ENCODE measurements around the gene RAD51B. TPM values are rescaled to one million over a fixed set of nuclear protein-coding genes. Genes with fewer than 3 reads are reported as not detected.

Gene RAD51B
- total RNA-seq, 1 experiment from 2014 or later, result 14.2 TPM

DNA sequence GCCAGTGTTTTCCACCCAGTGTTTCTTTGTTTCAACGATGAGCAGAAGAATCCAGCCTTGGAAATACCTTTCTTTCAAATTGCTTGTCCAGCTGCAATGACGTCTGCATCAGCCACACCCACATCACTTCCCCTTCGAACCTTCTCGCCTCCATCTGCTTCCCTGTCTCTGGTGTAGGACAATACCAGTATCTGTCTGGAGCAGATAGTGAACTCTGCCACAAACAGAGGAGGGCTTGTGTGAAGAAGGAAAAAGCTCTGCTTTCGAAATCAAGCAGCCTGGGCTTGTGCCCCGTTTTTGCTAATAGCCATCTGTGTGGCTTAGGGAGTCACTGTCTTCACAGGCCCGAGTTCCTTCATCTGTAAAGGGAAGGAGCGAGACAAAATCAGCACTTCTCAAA is 557.9 kb downstream of the RAD51B start:
- peaks cover 28% of the 10 kb centered on the region for H3K4me1 Mint-ChIP-seq
- H3K4me3 Mint-ChIP-seq, result no peak overlapping the region
- TF ChIP-seq ZNF317 (CRISPR knock-in tag; IDR thresholded peaks at IDR 0.05; ENCODE audit: borderline replicate concordance, low read depth) (no peak), PRRX2 (CRISPR knock-in tag; IDR thresholded peaks at IDR 0.05) (no peak)
- CTCF ChIA-PET, result interaction anchor here (1.0 to 1.1 kb wide), 2 partner anchors 130 to 447 kb away, joined by 3 read pairs; no protein-coding TSS in a partner anchor
- H3K9me3 Mint-ChIP-seq, result peaks cover 6% of the 10 kb centered on the region; the same call in 1 of the 2 replicates
- no peaks in the 10 kb centered on the region for H3K36me3 Mint-ChIP-seq
- POLR2A ChIA-PET, result interaction anchor here (1.0 kb wide), 1 partner anchor 416 kb away, joined by 3 read pairs; the partner anchor contains the start of gene ZFP36L1
- no peak overlapping the region for H3K27ac Mint-ChIP-seq
- no peaks in the 10 kb centered on the region for H3K27me3 Mint-ChIP-seq (ENCODE audit: low read depth)
- DNase-seq (ENCODE audit: low spot score) (no peak), ATAC-seq (0 out of 2 replicates have a peak, but pooled peaks have one; percentile 26)

DNA sequence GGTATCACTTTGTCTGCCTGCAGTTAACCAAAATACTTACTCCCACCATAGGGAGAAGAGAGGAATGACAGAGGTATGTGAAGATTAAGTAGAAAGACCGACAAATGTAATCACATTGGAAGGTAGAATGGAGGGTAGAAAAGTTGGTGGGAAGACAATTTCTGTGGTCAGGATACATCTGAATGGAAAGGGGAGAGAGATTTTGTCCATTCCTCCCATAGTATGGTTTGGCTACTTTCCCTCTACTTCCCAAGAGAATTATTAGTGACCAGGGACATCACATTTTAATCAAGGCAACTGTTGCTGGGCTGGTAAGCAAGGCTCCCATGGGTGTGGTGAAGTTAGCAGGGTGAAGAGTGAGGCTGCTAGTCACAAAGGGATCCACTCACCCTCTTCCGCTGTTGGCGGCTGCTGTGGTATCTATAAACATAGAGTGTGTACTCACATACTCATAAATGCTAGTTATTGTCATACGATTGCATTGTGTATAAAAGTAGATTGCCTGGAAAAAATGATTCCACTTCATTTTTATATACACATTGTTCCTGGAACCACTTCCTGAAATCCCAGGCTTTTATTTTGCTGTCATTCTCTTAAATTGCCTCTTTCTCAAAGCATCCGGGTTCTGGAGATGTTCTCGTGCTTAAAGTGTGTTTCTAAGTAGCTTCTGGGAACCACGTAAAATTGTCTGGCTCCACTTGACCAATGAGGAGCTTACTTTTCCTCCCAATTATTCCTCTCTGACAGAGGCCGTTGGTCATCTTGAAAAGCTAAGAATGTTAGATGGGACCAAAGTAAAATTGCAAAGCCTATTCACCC is 560.1 kb downstream of the RAD51B start:
- H3K36me3 Mint-ChIP-seq, result no peaks in the 10 kb centered on the region
- H3K27ac Mint-ChIP-seq, result no peak overlapping the region; the same call in 1 of the 2 replicates
- H3K27me3 Mint-ChIP-seq (ENCODE audit: low read depth), result no peaks in the 10 kb centered on the region
- TF ChIP-seq MXD4 (CRISPR knock-in tag; IDR thresholded peaks at IDR 0.05; ENCODE audit: borderline replicate concordance) (no peak), JAZF1 (CRISPR knock-in tag; IDR thresholded peaks at IDR 0.05) (no peak), RELA (CRISPR knock-in tag; IDR thresholded peaks at IDR 0.05; ENCODE audit: borderline replicate concordance) (no peak), ZNF423 (CRISPR knock-in tag; IDR thresholded peaks at IDR 0.05) (no peak), HMGA2 (CRISPR knock-in tag; IDR thresholded peaks at IDR 0.05) (no peak), TCF7 (CRISPR knock-in tag; IDR thresholded peaks at IDR 0.05; ENCODE audit: low read depth) (no peak), ZNF671 (CRISPR knock-in tag; IDR thresholded peaks at IDR 0.05) (no peak)
- TF ChIP-seq, protein P1, sequence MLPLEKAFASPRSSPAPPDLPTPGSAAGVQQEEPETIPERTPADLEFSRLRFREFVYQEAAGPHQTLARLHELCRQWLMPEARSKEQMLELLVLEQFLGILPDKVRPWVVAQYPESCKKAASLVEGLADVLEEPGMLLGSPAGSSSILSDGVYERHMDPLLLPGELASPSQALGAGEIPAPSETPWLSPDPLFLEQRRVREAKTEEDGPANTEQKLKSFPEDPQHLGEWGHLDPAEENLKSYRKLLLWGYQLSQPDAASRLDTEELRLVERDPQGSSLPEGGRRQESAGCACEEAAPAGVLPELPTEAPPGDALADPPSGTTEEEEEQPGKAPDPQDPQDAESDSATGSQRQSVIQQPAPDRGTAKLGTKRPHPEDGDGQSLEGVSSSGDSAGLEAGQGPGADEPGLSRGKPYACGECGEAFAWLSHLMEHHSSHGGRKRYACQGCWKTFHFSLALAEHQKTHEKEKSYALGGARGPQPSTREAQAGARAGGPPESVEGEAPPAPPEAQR (CRISPR knock-in tag; IDR thresholded peaks at IDR 0.05), result no peak
- TF ChIP-seq, protein P2, sequence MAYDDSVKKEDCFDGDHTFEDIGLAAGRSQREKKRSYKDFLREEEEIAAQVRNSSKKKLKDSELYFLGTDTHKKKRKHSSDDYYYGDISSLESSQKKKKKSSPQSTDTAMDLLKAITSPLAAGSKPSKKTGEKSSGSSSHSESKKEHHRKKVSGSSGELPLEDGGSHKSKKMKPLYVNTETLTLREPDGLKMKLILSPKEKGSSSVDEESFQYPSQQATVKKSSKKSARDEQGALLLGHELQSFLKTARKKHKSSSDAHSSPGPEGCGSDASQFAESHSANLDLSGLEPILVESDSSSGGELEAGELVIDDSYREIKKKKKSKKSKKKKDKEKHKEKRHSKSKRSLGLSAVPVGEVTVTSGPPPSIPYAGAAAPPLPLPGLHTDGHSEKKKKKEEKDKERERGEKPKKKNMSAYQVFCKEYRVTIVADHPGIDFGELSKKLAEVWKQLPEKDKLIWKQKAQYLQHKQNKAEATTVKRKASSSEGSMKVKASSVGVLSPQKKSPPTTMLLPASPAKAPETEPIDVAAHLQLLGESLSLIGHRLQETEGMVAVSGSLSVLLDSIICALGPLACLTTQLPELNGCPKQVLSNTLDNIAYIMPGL (CRISPR knock-in tag; IDR thresholded peaks at IDR 0.05), result no peak
- no peaks in the 10 kb centered on the region for H3K9me3 Mint-ChIP-seq
- peaks cover 13% of the 10 kb centered on the region for H3K4me1 Mint-ChIP-seq
- ATAC-seq (no peak), DNase-seq (ENCODE audit: low spot score) (no peak)
- no peak overlapping the region for H3K4me3 Mint-ChIP-seq
- CTCF ChIA-PET, result interaction anchor here (1.0 kb wide), 1 partner anchor 446 kb away, joined by 3 read pairs; no protein-coding TSS in a partner anchor
- POLR2A ChIA-PET, result no interaction called here

DNA sequence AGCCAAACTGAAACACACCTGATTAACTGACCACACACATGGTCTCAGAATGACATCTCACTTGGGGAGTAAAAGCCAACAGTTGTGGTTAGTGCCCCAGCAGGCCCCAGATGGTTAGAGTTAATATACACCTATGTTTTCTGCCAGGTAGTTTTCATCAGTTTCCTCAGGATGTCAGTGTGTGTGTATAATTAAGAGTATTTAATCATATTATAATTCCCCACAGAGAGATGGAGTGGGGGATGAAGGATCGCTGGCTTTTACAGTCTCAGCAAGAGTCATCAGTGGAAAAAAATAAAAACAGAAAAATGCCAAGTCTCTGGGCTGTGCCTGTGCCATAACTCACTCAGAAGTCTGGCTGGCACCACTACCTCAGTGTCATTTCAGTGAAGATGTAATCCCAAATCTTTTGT is 560.8 kb downstream of the RAD51B start:
- Mint-ChIP-seq H3K9me3 (no peaks in the 10 kb centered on the region), H3K27ac (no peak overlapping the region), H3K4me3 (no peak overlapping the region), H3K36me3 (no peaks in the 10 kb centered on the region), H3K4me1 (peaks cover 10% of the 10 kb centered on the region), H3K27me3 (ENCODE audit: low read depth) (no peaks in the 10 kb centered on the region)
- ATAC-seq, result no peak
- DNase-seq (ENCODE audit: low spot score), result no peak
- POLR2A ChIA-PET, result no interaction called here
- CTCF ChIA-PET, result interaction anchor here (1.0 kb wide), 1 partner anchor 446 kb away, joined by 3 read pairs; no protein-coding TSS in a partner anchor
- TF ChIP-seq RELA (CRISPR knock-in tag; IDR thresholded peaks at IDR 0.05; ENCODE audit: borderline replicate concordance) (no peak), SOX15 (CRISPR knock-in tag; IDR thresholded peaks at IDR 0.05) (no peak), TEAD1 (CRISPR knock-in tag; IDR thresholded peaks at IDR 0.05) (no peak), JAZF1 (CRISPR knock-in tag; IDR thresholded peaks at IDR 0.05) (no peak), ZNF317 (CRISPR knock-in tag; IDR thresholded peaks at IDR 0.05; ENCODE audit: borderline replicate concordance, low read depth) (no peak), OVOL2 (CRISPR knock-in tag; IDR thresholded peaks at IDR 0.05; ENCODE audit: borderline replicate concordance) (no peak), NFE2L1 (CRISPR knock-in tag; IDR thresholded peaks at IDR 0.05) (no peak), GRHL2 (CRISPR knock-in tag; IDR thresholded peaks at IDR 0.05; ENCODE audit: insufficient replicate concordance, severe bottlenecking) (no peak)
- TF ChIP-seq, protein P3, sequence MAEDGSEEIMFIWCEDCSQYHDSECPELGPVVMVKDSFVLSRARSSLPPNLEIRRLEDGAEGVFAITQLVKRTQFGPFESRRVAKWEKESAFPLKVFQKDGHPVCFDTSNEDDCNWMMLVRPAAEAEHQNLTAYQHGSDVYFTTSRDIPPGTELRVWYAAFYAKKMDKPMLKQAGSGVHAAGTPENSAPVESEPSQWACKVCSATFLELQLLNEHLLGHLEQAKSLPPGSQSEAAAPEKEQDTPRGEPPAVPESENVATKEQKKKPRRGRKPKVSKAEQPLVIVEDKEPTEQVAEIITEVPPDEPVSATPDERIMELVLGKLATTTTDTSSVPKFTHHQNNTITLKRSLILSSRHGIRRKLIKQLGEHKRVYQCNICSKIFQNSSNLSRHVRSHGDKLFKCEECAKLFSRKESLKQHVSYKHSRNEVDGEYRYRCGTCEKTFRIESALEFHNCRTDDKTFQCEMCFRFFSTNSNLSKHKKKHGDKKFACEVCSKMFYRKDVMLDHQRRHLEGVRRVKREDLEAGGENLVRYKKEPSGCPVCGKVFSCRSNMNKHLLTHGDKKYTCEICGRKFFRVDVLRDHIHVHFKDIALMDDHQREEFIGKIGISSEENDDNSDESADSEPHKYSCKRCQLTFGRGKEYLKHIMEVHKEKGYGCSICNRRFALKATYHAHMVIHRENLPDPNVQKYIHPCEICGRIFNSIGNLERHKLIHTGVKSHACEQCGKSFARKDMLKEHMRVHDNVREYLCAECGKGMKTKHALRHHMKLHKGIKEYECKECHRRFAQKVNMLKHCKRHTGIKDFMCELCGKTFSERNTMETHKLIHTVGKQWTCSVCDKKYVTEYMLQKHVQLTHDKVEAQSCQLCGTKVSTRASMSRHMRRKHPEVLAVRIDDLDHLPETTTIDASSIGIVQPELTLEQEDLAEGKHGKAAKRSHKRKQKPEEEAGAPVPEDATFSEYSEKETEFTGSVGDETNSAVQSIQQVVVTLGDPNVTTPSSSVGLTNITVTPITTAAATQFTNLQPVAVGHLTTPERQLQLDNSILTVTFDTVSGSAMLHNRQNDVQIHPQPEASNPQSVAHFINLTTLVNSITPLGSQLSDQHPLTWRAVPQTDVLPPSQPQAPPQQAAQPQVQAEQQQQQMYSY (CRISPR knock-in tag; IDR thresholded peaks at IDR 0.05), result no peak
- TF ChIP-seq, protein P4, sequence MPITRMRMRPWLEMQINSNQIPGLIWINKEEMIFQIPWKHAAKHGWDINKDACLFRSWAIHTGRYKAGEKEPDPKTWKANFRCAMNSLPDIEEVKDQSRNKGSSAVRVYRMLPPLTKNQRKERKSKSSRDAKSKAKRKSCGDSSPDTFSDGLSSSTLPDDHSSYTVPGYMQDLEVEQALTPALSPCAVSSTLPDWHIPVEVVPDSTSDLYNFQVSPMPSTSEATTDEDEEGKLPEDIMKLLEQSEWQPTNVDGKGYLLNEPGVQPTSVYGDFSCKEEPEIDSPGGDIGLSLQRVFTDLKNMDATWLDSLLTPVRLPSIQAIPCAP (CRISPR knock-in tag; IDR thresholded peaks at IDR 0.05), result no peak
- TF ChIP-seq, protein P1 (CRISPR knock-in tag; IDR thresholded peaks at IDR 0.05), result no peak
- TF ChIP-seq, protein P5, sequence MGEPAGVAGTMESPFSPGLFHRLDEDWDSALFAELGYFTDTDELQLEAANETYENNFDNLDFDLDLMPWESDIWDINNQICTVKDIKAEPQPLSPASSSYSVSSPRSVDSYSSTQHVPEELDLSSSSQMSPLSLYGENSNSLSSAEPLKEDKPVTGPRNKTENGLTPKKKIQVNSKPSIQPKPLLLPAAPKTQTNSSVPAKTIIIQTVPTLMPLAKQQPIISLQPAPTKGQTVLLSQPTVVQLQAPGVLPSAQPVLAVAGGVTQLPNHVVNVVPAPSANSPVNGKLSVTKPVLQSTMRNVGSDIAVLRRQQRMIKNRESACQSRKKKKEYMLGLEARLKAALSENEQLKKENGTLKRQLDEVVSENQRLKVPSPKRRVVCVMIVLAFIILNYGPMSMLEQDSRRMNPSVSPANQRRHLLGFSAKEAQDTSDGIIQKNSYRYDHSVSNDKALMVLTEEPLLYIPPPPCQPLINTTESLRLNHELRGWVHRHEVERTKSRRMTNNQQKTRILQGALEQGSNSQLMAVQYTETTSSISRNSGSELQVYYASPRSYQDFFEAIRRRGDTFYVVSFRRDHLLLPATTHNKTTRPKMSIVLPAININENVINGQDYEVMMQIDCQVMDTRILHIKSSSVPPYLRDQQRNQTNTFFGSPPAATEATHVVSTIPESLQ (CRISPR knock-in tag; IDR thresholded peaks at IDR 0.05), result no peak
